Keratinocyte (primary cell): ENCODE data around the gene TMEM248.

ENCODE experiments used
- EZH2 ChIP-seq: IDR thresholded peaks from one replicate; pipeline ENCODE4 v1.6.1; 2012; ENCODE audit warnings: inconsistent platforms, mild to moderate bottlenecking, low read length, moderate library complexity
- TF ChIP-seq, protein P1 (sequence below), 3 experiments: IDR thresholded peaks in 1 of 3; conservative IDR thresholded peaks in 1 of 3; optimal IDR thresholded peaks in 1 of 3; 2 replicates in 2 of 3; 3 replicates in 1 of 3; pipeline versions ENCODE3 to v1.5.1; 2011; ENCODE audit warnings: low read length in 3 of 3, mild to moderate bottlenecking in 3 of 3, moderate library complexity in 2 of 3, control low read depth in 1 of 3, inconsistent platforms in 1 of 3; ENCODE audit not compliant: insufficient read depth in 2 of 3; ENCODE audit errors: extremely low read depth in 1 of 3

DNA sequence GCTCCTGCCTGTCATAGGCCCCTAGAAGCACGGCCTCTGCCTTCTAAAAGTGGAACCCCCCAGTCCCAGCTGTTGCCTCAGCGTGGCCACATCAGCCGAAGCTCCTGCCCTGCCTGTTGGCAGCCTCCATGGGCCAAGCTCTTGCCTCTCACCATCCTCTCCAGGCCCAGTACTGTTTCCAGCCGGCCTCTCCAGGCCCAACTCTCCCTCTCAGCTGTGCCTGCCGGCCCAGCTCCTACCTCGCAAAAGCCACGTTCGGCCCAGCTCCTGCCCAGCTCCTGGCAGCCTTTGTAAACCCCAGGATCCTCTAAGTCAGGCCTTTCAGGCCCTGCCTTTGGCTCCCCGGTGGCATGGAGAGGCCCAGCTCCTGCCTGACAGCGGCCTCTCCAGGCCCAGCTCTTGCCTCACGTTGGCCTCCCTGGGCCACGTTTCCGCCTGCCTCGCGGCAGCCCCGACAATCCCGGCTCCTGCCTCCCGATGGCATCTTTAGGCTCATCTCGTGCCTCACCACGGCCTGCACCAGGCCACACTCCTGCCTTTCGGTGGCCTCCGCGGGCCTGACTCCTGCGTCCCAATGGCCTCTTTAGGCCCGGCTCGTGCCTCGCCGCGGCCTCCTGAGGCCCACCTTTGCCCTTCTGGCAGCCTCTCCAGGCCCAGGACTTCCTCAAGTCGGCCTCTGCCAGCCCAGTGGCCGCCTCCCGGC is 17.5 kb upstream of the TMEM248 start:
- TF ChIP-seq, protein P1, sequence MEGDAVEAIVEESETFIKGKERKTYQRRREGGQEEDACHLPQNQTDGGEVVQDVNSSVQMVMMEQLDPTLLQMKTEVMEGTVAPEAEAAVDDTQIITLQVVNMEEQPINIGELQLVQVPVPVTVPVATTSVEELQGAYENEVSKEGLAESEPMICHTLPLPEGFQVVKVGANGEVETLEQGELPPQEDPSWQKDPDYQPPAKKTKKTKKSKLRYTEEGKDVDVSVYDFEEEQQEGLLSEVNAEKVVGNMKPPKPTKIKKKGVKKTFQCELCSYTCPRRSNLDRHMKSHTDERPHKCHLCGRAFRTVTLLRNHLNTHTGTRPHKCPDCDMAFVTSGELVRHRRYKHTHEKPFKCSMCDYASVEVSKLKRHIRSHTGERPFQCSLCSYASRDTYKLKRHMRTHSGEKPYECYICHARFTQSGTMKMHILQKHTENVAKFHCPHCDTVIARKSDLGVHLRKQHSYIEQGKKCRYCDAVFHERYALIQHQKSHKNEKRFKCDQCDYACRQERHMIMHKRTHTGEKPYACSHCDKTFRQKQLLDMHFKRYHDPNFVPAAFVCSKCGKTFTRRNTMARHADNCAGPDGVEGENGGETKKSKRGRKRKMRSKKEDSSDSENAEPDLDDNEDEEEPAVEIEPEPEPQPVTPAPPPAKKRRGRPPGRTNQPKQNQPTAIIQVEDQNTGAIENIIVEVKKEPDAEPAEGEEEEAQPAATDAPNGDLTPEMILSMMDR (optimal IDR thresholded peaks at IDR 0.05 in 1 of 3, IDR thresholded peaks at IDR 0.05 in 1 of 3, conservative IDR thresholded peaks at IDR 0.05 in 1 of 3; ENCODE audit: extremely low read depth in 1 of 3, insufficient read depth in 2 of 3, low read length in 3 of 3): no peak
- TF ChIP-seq EZH2: no peak
